RWPE2 (cell line): ENCODE data around the gene ASTN2.

Experiments
- ATAC-seq: fragments of 200-7000 bp; cut with Tn5 transposase; 3 replicates; pipeline ENCODE4 v1.9.1; 2021; ENCODE audit warnings: low read depth
- DNase-seq: peaks from one replicate; pipeline ENCODE4 v3.0.0-alpha.2; 2020; ENCODE audit warnings: low spot score
- H3K27ac ChIP-seq: fragments of 450-650 bp; 2 replicates; pipeline ENCODE4 v1.5.1; 2017; ENCODE audit warnings: mild to moderate bottlenecking; ENCODE audit not compliant: poor library complexity, severe bottlenecking
- H3K27me3 ChIP-seq: fragments of 250-450 bp; sonication (Bioruptor Pico); 2 replicates; pipeline ENCODE4 v1.5.1; 2021; ENCODE audit warnings: mild to moderate bottlenecking, moderate library complexity; ENCODE audit not compliant: insufficient read depth, poor library complexity, severe bottlenecking
- H3K36me3 ChIP-seq: fragments of 250-450 bp; sonication (Bioruptor Pico); 2 replicates; pipeline ENCODE4 v1.5.1; 2020; ENCODE audit warnings: low read depth, mild to moderate bottlenecking, moderate library complexity
- H3K4me1 ChIP-seq: fragments of 250-450 bp; sonication (Bioruptor Pico); 2 replicates; pipeline ENCODE4 v1.5.1; 2021; ENCODE audit warnings: mild to moderate bottlenecking, moderate library complexity; ENCODE audit not compliant: insufficient read depth, poor library complexity, severe bottlenecking
- H3K4me3 ChIP-seq: fragments of 250-450 bp; sonication (Bioruptor Pico); 2 replicates; pipeline ENCODE4 v1.5.1; 2021; ENCODE audit warnings: mild to moderate bottlenecking, moderate library complexity; ENCODE audit not compliant: severe bottlenecking
- H3K9me3 ChIP-seq: fragments of 250-450 bp; sonication (Bioruptor Pico); 2 replicates; pipeline ENCODE4 v1.5.1; 2021; ENCODE audit warnings: mild to moderate bottlenecking, moderate library complexity; ENCODE audit not compliant: severe bottlenecking
- CTCF ChIP-seq: fragments of 450-650 bp; IDR thresholded peaks from one replicate; pipeline ENCODE4 v1.5.1; 2017; ENCODE audit warnings: mild to moderate bottlenecking, moderate library complexity; ENCODE audit not compliant: poor library complexity, severe bottlenecking

Gene ASTN2

GRCh38 chr9:117180896-117181445 is 233.9 kb downstream of the ASTN2 start:
- Histone ChIP-seq H3K4me3 (no peak overlapping the region), H3K4me1 (no peaks in the 10 kb centered on the region), H3K27ac (no peak overlapping the region), H3K36me3 (no peaks in the 10 kb centered on the region), H3K9me3 (no peaks in the 10 kb centered on the region), H3K27me3 (no peaks in the 10 kb centered on the region)
- no peak for DNase-seq
- no peak for ATAC-seq
- no peak for TF ChIP-seq CTCF

- H3K36me3 ChIP-seq, result no peaks in the 10 kb centered on the region
- no peaks in the 10 kb centered on the region for H3K27me3 ChIP-seq
- DNase-seq (no peak), ATAC-seq (no peak)
- no peak overlapping the region for H3K27ac ChIP-seq
- H3K4me1 ChIP-seq, result no peaks in the 10 kb centered on the region
- TF ChIP-seq CTCF, result no peak
- no peak overlapping the region for H3K4me3 ChIP-seq
- H3K9me3 ChIP-seq, result no peaks in the 10 kb centered on the region
Measured at GRCh38 chr9:117178596-117179375, 236.1 kb downstream of the ASTN2 start.

- Histone ChIP-seq H3K4me1 (no peaks in the 10 kb centered on the region), H3K27me3 (no peaks in the 10 kb centered on the region), H3K27ac (no peak overlapping the region), H3K9me3 (no peaks in the 10 kb centered on the region), H3K4me3 (no peak overlapping the region), H3K36me3 (no peaks in the 10 kb centered on the region)
- no peak for DNase-seq
- no peak for ATAC-seq
- TF ChIP-seq CTCF, result no peak
Measured at GRCh38 chr9:117170567-117170966, 244.3 kb downstream of the ASTN2 start.

GRCh38 chr9:117169089-117169621 is 245.7 kb downstream of the ASTN2 start:
- no peaks in the 10 kb centered on the region for H3K36me3 ChIP-seq
- H3K9me3 ChIP-seq, result no peaks in the 10 kb centered on the region
- DNase-seq (no peak), ATAC-seq (no peak)
- no peak overlapping the region for H3K27ac ChIP-seq
- no peak overlapping the region for H3K4me3 ChIP-seq
- TF ChIP-seq CTCF, result no peak
- no peaks in the 10 kb centered on the region for H3K27me3 ChIP-seq
- H3K4me1 ChIP-seq, result no peaks in the 10 kb centered on the region

GRCh38 chr9:117164512-117164911 is 250.3 kb downstream of the ASTN2 start:
- DNase-seq (no peak), ATAC-seq (no peak)
- Histone ChIP-seq H3K9me3 (no peaks in the 10 kb centered on the region), H3K27me3 (no peaks in the 10 kb centered on the region), H3K27ac (no peak overlapping the region), H3K4me3 (no peak overlapping the region), H3K36me3 (no peaks in the 10 kb centered on the region), H3K4me1 (no peaks in the 10 kb centered on the region)
- TF ChIP-seq CTCF, result no peak
